GM13977 (cell line): ENCODE data around the gene M1AP.
"Not testable (repeated sequence)": the region's sequence is repeated elsewhere in the genome, so short reads cannot be mapped to it uniquely, and the experiment has no call there.

Experiments used
- DNase-seq: peaks from one replicate; pipeline ENCODE4 v3.0.0; 2012; ENCODE audit warnings: low spot score
- CTCF ChIP-seq: IDR thresholded peaks from 2 replicates; pipeline ENCODE4 v1.5.1; 2012; ENCODE audit warnings: mild to moderate bottlenecking, control low read depth; ENCODE audit not compliant: insufficient read depth; ENCODE audit errors: extremely low read depth, missing control alignments
- in situ Hi-C: fragments of 300-500 bp; cut with MboI; formaldehyde crosslinking; loops from one replicate; pipeline ENCODE4 v1.12.0; 2022; ENCODE audit warnings: low sequenced_read_pairs, low pct_unique_long_range_greater_than_20kb, mixed read lengths, inconsistent platforms; ENCODE audit not compliant: unreplicated experiment

M1AP gene

GRCh38 chr2:74566076-74566753 lies 81.9 kb downstream of the M1AP start:
- in situ Hi-C loops, result no loop called here
- no peak for DNase-seq
- no peak for TF ChIP-seq CTCF

- in situ Hi-C loops, result no loop called here
- DNase-seq, result no peak
- no peak for TF ChIP-seq CTCF
Observed at GRCh38 chr2:74564222-74564621, 83.9 kb downstream of the M1AP start.

GRCh38 chr2:74562126-74562775 lies 85.9 kb downstream of the M1AP start:
- no peak for TF ChIP-seq CTCF
- no peak for DNase-seq
- in situ Hi-C loops, result no loop called here

GRCh38 chr2:74561022-74561421 lies 87.1 kb downstream of the M1AP start:
- in situ Hi-C loops, DNase-seq: not testable (repeated sequence)

GRCh38 chr2:74560591-74560990 lies 87.5 kb downstream of the M1AP start:
- no peak for DNase-seq
- no peak for TF ChIP-seq CTCF
- in situ Hi-C loops, result no loop called here

- in situ Hi-C loops, result no loop called here
- no peak for TF ChIP-seq CTCF
- no peak for DNase-seq
Observed at GRCh38 chr2:74559912-74560311, 88.2 kb downstream of the M1AP start.
